IPS-NIHi11 (cell line): ENCODE data around the gene KCNJ16.

Source experiments
- DNase-seq: peaks from one replicate; pipeline ENCODE4 v3.0.0; 2012; ENCODE audit warnings: mixed read lengths, low spot score

The KCNJ16 gene

DNA sequence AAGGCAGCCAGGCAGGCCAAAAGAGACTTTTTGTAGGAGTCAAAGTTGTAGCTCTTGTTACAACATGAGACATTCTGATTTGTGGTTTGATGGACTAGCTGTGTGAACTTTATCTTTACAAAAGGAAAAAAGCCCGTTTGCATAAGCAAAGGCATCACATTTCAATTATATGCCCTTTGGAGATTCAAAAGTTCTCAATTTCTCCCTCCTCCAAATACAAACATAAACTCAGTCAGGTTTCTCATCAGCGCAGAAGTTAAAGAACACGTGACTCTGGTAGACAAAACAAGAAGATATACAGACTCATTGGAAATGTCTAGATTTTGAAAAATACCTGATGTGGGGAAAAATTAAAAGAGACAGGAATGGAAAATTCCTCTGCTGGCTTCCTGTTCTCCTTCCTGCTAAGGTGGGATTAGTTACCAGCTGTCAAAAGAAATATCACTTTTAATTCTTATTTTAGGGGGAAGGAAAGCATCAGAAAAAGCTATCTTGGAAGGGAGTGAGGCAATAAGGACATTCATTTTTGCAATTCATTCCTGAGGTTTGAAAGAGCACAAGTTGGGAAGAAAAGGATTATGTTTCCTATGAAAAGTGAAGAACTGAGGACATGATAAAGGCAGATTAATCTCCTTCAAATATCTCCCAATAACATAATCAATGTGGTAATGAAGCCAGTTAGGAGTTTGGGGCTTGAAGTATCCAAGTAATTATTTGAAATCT lies 4.6 kb upstream of the KCNJ16 start:
- no peak for DNase-seq

DNA sequence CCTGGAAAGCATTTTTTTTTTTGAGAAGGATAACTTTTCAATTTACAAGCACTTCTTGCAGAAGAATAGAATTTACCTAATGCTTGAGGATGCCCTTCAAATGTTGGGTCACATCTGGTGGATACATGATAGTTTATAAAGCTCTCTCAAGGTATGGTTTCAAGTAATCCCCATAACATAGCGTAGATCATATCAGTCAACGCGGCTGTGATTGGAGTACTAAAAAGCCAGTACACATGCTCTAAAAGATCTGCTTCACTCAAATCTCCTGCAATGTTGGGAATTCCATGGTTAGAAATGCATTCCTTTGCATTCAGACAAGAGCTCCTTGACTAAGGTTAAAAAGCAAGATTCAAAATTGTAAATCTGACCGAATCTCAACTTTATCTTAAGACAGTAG lies 3.9 kb upstream of the KCNJ16 start:
- no peak for DNase-seq

DNA sequence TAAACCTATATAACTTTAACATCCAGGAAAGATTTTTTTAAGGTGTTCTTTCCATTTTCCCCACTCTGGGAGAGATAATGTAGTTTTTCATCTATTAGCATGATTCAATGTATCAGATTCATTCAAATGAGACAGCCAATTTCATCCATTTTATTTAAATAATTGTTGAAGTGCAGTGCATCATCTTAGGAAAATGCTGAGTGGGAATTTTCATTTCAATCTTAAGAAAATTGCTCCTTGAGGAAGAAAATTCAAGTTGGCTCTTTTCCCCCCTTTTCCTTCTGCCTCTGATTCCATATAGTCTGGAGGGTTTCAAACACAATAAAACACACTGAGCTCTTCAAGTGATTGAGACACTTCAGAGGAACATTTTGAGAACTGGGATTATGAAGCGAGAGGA lies 3.4 kb upstream of the KCNJ16 start:
- no peak for DNase-seq

DNA sequence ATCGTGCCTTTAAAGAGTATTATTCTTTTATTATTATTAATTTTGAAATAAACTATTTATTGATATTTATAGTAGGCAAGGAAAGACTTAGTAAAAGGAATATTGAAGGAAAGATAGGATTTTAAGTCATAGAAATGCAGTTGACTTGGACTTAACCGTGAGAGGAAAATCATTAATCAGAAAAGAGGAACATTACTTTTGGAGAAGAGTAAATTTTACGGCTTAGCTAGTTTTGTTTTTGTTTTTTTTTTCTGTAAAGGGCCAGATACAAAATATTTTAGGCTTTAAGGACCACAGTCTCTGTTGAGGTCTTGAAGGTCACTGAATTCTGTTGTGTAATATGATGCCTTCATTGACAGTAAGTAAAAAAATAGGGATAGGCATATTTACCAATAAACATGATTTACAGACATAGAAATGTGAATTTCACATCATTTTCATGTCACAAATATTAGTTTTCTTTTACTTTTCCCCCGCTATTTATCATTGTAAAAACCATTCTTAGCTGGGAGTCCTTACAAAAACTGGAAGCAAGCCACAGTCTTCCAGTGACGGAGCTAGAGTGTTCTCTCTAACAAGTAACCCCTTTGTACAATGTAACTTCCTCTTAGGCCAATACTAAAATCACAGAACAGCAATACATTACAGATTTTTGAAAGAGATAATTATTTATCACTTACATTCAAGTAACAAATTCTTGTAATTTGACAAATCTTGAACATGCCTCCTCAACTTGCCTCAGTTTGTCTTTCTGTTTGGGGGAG lies 2.3 kb upstream of the KCNJ16 start:
- no peak for DNase-seq

DNA sequence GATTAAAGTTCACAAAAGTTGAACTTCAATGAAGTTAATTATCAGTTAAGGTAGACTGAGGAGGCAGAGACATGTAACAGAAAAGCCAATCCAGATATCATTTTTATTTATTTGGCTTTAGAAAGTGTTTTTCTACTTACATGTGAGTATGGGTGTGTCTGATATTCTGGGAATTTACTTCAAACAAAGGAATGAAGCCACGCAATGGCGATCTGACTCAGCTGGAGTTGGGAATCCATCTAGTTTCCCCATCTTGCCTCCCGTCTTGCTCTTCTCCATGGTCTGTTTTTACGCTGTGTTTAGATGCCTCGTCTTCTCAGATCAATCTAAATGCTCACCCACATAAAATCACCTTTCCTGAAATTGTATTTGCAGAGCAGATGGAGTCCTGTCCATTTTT lies 1.7 kb upstream of the KCNJ16 start:
- DNase-seq, result no peak

DNA sequence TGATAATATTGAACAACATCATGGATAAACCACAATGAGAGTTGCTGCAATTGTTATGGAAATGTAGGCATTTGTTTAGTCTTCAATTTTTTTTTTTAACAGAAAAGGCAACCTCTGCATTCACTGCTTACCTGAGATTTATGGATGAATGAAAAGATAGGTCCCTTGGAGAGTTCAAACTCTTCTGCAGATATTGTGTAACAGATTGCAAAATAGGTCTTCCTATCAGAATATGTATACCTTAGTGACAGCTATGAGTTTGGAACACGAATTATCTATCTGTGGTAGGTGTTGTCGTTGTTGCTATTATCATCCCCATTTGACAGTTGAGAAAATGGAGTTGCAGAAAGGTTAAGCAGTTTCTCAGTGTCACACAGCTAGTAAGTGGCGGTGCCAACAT lies 1.2 kb upstream of the KCNJ16 start:
- DNase-seq, result no peak

DNA sequence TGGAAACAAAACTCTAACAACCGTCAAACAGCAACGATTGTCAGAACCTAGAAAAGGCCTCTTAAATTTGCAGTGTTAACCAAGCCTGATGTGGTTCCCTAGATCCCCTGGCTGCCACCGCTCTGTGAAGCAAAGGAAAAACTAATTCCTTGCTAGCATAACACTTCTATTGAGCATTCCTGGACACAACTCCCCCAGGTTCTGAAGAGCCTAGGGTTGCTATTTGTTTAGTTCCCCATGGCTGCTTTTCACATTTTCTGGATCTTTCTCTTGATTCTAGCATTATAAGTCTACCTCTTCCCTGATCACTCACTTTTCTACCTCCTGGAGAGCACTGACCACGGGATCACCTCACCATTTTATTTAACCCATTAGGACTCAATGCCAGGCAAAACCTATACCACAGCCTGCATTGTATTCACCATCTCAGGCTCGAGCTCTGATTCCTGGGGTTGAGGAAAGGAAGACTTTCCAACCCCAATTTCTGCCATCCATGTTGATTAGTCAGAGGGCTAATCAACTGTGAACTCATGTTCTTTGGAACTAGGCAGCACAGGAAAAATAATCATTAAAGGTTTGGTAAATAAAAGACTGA lies 692 bp upstream of the KCNJ16 start:
- DNase-seq, result no peak

DNA sequence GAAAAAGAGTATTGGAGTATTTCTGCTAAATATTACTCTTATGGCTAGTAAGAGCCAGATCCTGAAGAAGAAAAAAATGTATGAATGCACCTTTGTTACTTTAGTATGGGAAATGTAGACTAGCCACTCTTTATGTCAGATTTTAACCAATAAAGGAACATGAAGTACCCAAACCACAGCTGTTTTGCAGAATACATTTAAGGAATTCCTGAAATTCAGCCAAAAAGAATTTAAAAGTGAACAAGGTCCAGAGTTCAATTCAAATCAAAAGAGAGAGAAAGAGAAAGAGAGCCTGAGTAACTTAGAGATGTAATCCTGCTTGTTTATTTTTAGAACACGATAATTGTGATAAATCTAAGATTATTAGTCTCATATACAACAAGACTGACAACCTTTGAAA lies 1.2 kb downstream of the KCNJ16 start:
- no peak for DNase-seq

DNA sequence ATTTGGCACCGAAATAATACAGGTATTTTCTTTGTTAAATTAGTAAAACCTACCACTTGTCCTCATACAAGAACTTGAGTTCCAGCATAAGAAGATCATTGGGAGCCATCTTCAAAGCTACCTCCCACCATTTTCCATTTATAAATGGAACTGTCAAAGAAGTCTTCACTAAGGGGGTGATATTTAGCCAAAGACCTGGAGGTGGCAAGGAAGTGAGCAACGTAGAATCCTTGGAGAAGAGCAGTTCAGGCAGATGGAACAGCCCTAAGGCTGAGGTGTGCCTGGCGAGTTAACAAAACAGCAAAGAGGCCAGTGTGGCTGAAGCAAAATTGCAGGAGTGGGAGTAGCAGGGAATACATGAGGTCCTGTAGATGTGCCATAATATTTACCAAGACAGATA lies 1.8 kb downstream of the KCNJ16 start:
- no peak for DNase-seq

DNA sequence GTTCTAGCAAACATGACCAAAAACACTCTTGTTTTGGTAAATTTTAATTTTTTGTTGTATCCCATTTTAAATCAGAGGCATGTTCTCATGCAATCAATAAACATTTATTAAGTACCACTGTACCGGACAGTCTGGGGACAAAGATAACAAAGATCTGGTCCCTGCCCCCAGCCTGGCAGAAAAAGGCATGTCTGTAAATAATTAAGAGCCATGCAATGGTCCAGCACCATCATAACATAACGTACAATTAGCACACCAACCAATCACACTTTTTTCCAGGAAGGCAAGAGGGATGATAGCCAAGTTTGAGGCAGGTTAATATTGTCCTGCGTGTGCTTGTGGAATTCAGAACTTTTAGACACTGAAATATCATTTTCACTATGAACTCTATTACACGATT lies 3.5 kb downstream of the KCNJ16 start:
- DNase-seq, result no peak

DNA sequence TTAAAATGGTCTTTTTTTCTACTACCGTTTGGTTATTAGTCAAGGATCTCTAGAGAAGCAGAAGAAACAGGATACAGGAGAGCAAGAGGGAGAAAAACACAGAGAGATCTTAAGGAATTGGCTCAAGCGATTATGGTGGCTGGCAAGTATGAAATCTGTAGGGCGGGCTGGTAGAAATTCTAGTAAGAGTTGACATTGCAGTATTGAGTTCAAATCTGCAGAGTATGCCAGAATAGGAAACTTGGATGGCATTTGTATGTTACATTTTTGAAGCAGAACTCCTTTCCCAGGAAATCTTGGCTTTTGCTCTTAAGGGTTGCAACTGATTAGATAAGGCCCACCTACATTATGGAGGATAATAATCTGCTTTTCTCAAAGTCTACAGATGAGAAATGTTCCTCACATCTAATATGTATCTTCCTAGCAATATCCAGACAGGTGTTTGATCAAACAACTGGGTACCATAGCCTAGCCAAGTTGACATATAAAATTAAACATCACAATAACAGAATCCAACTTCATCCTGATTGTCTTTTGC lies 4.0 kb downstream of the KCNJ16 start:
- DNase-seq, result no peak

DNA sequence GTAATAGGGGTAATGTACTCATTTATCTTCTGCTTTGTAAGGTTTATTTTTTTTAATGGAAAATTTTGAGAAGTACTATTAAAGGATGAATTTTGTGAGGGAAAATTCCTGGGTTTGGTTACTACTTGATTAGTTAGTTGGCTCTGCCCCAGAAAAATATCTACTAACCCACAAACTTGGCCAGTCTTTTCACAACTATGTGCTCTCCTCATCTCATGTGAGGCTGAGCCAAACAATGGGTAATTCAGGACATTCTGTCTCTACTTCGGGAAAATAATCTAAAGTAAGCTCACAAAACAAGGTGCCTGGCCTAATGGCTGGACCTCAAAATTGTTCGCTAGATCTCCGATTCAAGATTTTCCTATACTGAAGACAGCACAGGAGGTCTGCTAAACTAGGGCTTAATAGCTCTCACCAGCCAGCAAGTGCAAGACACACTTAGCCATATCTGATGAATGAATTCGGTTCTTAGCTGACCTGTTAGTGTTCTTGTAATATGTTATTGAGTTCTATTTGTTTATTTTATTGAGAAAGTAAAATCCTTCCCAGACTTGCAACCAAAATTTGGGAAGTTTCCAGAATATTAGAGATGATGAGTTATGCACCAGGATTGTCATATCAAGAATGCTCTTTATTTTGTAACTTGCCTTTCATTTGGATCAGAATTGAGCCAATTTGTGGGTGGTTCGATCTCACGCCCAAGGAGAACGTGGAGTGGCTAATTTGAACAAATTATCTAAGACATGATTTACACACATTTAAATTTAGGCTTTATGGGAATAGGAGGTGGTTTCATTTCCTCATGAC lies 5.7 kb downstream of the KCNJ16 start:
- DNase-seq, result no peak

DNA sequence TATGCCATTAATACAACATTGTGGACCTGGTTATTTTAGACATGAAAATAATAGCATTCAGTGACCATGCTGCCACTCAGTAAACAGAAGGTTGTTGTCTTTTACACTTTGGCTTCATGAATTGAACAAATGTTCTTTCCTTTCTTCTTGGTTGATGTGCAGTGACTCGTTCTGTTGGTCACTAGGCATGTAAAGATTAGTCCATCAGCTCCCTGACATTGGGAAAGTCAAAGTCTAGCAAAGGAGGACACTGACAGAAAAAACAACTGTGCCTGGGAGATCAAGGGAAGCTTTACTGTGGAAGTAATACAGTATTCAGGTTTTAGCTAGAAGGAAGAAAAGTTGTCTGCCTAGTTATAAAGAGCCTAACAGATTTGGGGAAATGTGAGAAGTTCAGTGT lies 6.9 kb downstream of the KCNJ16 start:
- DNase-seq, result no peak

DNA sequence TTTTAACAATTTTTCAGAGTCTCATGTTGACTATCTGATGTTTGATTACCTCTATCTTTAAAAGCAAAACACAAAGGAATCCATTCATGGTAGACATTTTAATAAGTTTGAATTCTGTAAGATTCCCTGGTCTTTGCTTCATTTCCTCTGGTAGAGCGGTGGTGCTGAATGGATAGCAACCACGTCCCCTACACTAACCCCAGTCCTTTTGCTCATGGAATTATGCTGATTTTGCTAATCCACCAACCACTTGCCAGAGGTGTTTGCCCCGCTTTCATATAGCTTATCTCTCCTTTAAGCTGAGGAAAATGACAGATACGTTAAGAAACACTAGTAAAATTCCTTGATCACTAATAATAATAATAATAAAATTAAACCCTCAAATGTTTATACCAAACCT lies 9.5 kb downstream of the KCNJ16 start:
- DNase-seq, result peak; percentile 29

DNA sequence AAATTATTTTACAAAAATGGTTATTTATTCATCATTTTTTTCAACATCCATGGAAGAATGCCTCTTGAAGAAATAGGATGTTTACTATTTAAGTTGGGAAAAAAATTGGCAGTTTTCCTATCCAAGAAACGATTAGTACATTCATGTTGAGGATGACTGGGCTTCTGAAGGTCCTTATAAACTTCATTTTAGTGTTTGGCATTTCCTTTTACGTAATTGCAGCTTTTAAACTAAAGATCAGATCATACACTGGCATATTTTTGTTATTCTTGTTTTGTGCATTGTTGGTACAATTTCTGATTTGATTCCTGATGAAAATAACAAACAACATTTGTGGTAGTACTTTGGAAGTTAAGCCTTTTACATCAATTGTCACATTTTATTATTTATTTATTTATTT lies 11.5 kb downstream of the KCNJ16 start:
- DNase-seq, result no peak

DNA sequence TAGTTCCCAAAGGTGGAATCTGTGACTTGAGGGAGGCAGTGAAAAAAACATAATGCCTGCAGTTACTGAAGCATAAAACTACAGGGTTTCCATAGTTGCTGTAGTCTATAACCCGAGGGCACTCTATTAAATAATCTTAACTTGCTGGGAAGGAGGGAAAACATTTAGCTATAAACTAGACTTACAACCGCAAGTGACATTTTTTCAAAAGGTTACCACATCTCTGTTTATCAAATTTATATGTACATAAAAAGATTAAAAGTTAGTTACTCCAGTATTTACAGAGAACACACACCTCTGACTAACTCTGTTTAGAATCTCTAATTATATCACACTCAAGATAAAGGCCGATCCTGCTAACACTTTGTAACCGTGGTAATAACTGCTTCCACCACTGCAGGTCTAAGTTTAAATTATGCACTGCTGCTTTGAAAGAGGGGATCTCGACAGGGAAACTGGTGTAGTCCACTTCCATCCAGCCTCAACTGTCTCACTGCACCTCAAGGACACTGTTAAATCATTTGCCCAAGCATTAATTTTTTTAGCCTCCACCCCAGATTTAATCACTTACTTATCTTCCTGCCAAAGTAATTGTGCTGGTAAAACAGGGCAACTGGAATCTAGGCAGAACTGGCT lies 14.6 kb downstream of the KCNJ16 start:
- DNase-seq, result no peak

DNA sequence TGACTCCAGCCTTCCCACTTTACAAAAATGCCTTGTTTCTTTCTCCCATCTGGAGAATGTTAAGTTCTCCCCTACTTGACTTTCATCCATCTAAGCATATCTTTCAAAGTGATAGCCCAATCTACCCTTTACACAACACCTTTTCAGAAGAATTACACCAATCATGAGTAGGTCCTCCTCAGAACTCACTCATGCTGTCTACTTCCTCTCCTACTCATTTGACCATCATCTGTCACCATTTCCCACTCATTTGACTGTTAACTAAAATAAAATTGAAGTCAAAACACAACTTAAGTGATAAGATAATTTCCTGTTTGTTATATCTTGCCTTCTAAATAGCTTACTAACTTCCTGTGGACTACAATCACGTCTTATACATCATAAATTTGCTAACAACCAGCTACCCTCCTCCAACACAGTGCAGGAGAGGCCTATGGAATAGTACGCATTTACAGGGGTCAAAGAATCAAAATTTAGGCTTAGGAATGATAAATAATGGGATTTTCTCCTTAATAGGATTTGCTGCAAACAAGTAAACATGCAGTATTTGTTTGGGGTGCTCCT lies 16.1 kb downstream of the KCNJ16 start:
- DNase-seq, result no peak

DNA sequence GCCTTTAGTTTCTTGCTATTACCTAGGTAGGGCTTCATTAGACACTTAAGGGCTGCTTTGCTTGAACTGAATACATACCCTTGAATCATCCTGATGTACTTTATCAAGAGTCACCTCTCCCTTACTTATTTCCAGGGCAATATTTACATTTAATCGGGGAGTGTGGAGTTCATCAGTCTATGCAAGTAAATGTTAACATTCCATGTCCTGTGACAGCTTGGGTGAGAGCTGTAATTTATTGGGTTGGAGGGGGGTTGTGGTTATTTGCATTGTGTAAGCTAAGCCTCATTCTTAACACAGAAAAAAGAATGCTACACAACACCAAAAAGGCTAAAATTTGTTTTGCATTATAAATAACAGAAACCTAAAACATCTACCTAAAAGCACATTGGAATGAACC lies 16.7 kb downstream of the KCNJ16 start:
- DNase-seq, result no peak

DNA sequence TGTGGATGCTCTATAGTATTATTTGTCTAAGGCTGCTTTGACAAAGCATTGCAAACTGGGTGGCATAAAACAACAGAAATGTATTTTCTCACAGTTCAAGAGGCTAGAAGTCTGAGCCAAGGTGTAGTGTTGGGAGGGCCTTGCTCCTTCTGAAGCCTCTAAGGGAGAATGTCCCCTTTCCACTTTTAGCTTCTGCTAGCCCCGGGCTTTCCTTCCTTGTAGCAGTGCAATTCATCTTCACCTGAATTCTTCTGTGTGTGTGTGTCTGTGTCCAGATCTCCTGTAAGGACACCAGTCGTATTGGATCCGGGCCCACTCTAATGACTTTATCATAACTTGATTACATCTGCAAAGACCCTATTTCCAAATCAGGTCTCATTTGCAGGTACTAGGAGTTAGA lies 18.1 kb downstream of the KCNJ16 start:
- no peak for DNase-seq

DNA sequence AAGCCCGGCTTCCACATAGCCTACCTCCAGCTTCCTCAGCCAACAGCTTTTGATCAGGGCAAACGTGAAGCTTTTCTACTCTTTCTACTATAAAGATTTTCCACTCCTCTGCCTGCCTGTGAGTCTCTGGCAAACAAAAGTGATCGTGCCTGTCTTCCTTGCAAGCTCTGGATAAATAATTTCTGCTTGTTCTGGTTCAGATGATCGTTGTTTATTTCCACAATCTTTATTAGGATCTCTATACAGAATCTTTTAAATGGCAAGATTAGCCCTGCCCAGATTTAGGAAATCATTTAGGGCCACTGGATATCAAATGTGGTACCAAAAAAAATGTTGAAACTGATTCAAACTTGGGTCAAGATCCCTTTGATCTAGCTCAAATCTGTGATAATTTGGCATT lies 20.4 kb downstream of the KCNJ16 start:
- DNase-seq, result no peak

DNA sequence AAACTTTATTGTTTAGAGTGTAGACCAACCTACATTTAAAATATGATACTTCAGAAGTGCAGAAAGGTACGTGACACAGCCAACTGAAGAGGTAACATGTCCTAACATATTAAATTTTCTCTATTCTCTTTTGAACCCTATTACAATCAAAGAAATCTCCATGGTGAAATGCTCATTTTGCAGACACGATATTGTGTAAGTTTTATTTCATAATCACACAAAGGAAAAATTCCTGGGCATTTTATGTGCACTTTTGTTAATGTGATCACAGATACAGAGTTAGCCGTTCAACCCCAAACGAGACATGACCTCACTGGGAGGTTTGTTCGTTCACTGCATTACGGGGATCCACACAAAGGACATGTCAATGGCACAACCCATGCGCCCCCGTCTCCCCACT lies 21.8 kb downstream of the KCNJ16 start:
- no peak for DNase-seq

DNA sequence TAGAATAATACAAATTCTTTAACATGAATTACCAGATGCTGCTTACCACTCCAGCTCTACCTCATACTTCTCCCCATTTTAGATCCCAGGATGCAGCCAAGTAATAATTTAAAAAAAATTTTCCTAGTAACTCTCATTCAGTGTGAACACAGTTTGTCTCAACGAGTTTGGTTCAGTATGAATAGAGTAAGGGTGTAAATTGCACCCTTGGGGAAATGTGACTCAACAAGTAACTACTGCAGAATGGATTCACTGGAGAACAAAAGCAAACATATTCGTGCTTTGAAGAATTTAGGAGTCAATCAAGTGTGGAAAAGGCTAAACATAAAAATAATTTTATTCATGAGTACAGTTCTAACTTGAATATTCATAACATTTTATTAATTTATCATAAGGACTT lies 23.0 kb downstream of the KCNJ16 start:
- DNase-seq, result no peak
